Immature natural killer cell (primary cell): Measurements from ENCODE around the gene IL10RB. TPM values are rescaled to one million over a fixed set of nuclear protein-coding genes. Genes with fewer than 3 reads are reported as not detected.
"Not testable (repeated sequence)": the region's sequence is repeated elsewhere in the genome, so short reads cannot be mapped to it uniquely, and the experiment has no call there.

ENCODE experiments used
- DNase-seq, 3 donors: peaks; one replicate each; pipeline ENCODE4 v3.0.0; 2022; ENCODE audit warnings: mixed read lengths in 1 of 3
- H3K27ac Mint-ChIP-seq, 6 donors: one replicate each; pipeline ENCODE4 v1.8.0; 2020; ENCODE audit warnings: mixed read lengths in 6 of 6, mild to moderate bottlenecking in 5 of 6, inconsistent platforms in 4 of 6, moderate library complexity in 3 of 6
- H3K27me3 Mint-ChIP-seq, 3 donors: one replicate each; pipeline ENCODE4 v1.8.0; 2020 to 2021; ENCODE audit warnings: low read depth in 3 of 3, mild to moderate bottlenecking in 3 of 3, mixed read lengths in 3 of 3, moderate library complexity in 3 of 3, inconsistent platforms in 1 of 3
- H3K36me3 Mint-ChIP-seq, 3 donors: one replicate each; pipeline ENCODE4 v1.8.0; 2020; ENCODE audit warnings: mixed read lengths in 3 of 3, inconsistent platforms in 2 of 3, mild to moderate bottlenecking in 2 of 3
- H3K4me1 Mint-ChIP-seq, 2 donors: one replicate each; pipeline ENCODE4 v1.8.0; 2020; ENCODE audit warnings: inconsistent platforms in 2 of 2, mild to moderate bottlenecking in 2 of 2, mixed read lengths in 2 of 2, moderate library complexity in 1 of 2
- H3K4me3 Mint-ChIP-seq, 5 donors: one replicate each; pipeline ENCODE4 v1.8.0; 2020; ENCODE audit warnings: mild to moderate bottlenecking in 5 of 5, mixed read lengths in 5 of 5, inconsistent platforms in 3 of 5, moderate library complexity in 3 of 5
- H3K9me3 Mint-ChIP-seq, 6 donors: one replicate each; pipeline ENCODE4 v1.8.0; 2020; ENCODE audit warnings: mild to moderate bottlenecking in 6 of 6, mixed read lengths in 6 of 6, inconsistent platforms in 4 of 6, moderate library complexity in 3 of 6
- polyA plus RNA-seq, 3 donors: library from polyadenylated mRNA; unstranded; fragments of 300-500 nt; fragmentation: Illumina TruSeq; gene quantifications; one replicate each; pipeline ENCODE4 v1.2.3, GENCODE V29; 2021

IL10RB gene
- polyA plus RNA-seq, 3 donors from 2014 or later: 45.9 to 63.5 (median 46.9) TPM

- H3K27ac Mint-ChIP-seq: peak overlapping the region; percentile 76 to 89 (median 86)
- H3K36me3 Mint-ChIP-seq: peaks cover 0 to 11% (median 6%) of the 10 kb centered on the region in 3 donors
- H3K4me3 Mint-ChIP-seq: peak overlapping the region; percentile 60 to 82 (median 71)
- DNase-seq: peak in 2 of 3 donors; percentile 33 to 42
- no peaks in the 10 kb centered on the region for H3K9me3 Mint-ChIP-seq
- H3K27me3 Mint-ChIP-seq: peaks cover 0 to 5% (median 1%) of the 10 kb centered on the region in 3 donors
- peaks cover 83 to 90% of the 10 kb centered on the region in 2 donors for H3K4me1 Mint-ChIP-seq
These were observed 31.3 kb upstream of the IL10RB start for GRCh38 chr21:33234635-33235520.

- peak overlapping the region in 3 of 5 donors; percentile 2 to 31 (median 18) for H3K4me3 Mint-ChIP-seq
- peaks cover 92 to 100% of the 10 kb centered on the region in 2 donors for H3K4me1 Mint-ChIP-seq
- peak overlapping the region; percentile 91 to 95 (median 93) for H3K27ac Mint-ChIP-seq
- DNase-seq: no peak
- H3K9me3 Mint-ChIP-seq: no peaks in the 10 kb centered on the region
- H3K36me3 Mint-ChIP-seq: peaks cover 0 to 11% (median 6%) of the 10 kb centered on the region in 3 donors
- peaks cover 0 to 5% (median 1%) of the 10 kb centered on the region in 3 donors for H3K27me3 Mint-ChIP-seq
These were observed 30.0 kb upstream of the IL10RB start for GRCh38 chr21:33236013-33236686.

GRCh38 chr21:33236766-33237165 is 29.4 kb upstream of the IL10RB start:
- DNase-seq: no peak
- peaks cover 0 to 5% (median 1%) of the 10 kb centered on the region in 3 donors for H3K27me3 Mint-ChIP-seq
- H3K36me3 Mint-ChIP-seq: peaks cover 0 to 11% (median 6%) of the 10 kb centered on the region in 3 donors
- H3K4me3 Mint-ChIP-seq: peak overlapping the region; percentile 29 to 60 (median 45)
- H3K27ac Mint-ChIP-seq: peak overlapping the region; percentile 91 to 95 (median 93)
- H3K9me3 Mint-ChIP-seq: no peaks in the 10 kb centered on the region
- H3K4me1 Mint-ChIP-seq: peaks cover 95 to 100% of the 10 kb centered on the region in 2 donors

- peaks cover 95 to 99% of the 10 kb centered on the region in 2 donors for H3K4me1 Mint-ChIP-seq
- DNase-seq: no peak
- peak overlapping the region; percentile 55 to 86 (median 74) for H3K4me3 Mint-ChIP-seq
- peaks cover 0 to 13% (median 6%) of the 10 kb centered on the region in 3 donors for H3K36me3 Mint-ChIP-seq
- no peaks in the 10 kb centered on the region for H3K9me3 Mint-ChIP-seq
- H3K27me3 Mint-ChIP-seq: peaks cover 0 to 5% (median 1%) of the 10 kb centered on the region in 3 donors
- H3K27ac Mint-ChIP-seq: peak overlapping the region; percentile 91 to 95 (median 93)
These were observed 28.7 kb upstream of the IL10RB start for GRCh38 chr21:33237486-33237885.

- Mint-ChIP-seq H3K9me3 (no peaks in the 10 kb centered on the region), H3K27me3 (peaks cover 0 to 5% (median 1%) of the 10 kb centered on the region in 3 donors)
- no peak for DNase-seq
These were observed 28.0 kb upstream of the IL10RB start for GRCh38 chr21:33238146-33238545.

GRCh38 chr21:33238565-33239255 is 27.5 kb upstream of the IL10RB start:
- peak overlapping the region; percentile 91 to 95 (median 93) for H3K27ac Mint-ChIP-seq
- H3K4me3 Mint-ChIP-seq: peak overlapping the region; percentile 64 to 86 (median 74)
- no peaks in the 10 kb centered on the region for H3K9me3 Mint-ChIP-seq
- DNase-seq: peak; percentile 51 to 59 (median 53)
- peaks cover 92 to 94% of the 10 kb centered on the region in 2 donors for H3K4me1 Mint-ChIP-seq
- peaks cover 0 to 5% (median 1%) of the 10 kb centered on the region in 3 donors for H3K27me3 Mint-ChIP-seq
- peaks cover 5 to 12% (median 5%) of the 10 kb centered on the region in 3 donors for H3K36me3 Mint-ChIP-seq

More at GRCh38 chr21:33238146-33238545, 28.0 kb upstream of the IL10RB start:
- Mint-ChIP-seq H3K4me3 (peak overlapping the region; percentile 64 to 86 (median 74)), H3K27ac (peak overlapping the region; percentile 91 to 95 (median 93)), H3K36me3 (peaks cover 0 to 9% (median under 1%) of the 10 kb centered on the region in 3 donors), H3K4me1 (peaks cover 92 to 94% of the 10 kb centered on the region in 2 donors)

GRCh38 chr21:33239559-33240127 is 26.5 kb upstream of the IL10RB start:
- not testable (repeated sequence) for DNase-seq, H3K27me3 Mint-ChIP-seq, H3K9me3 Mint-ChIP-seq
- Mint-ChIP-seq H3K36me3 (peaks cover 11 to 21% (median 12%) of the 10 kb centered on the region in 3 donors), H3K4me1 (peaks cover 93 to 94% of the 10 kb centered on the region in 2 donors), H3K27ac (peak overlapping the region; percentile 91 to 95 (median 93)), H3K4me3 (peak overlapping the region; percentile 64 to 86 (median 74))

GRCh38 chr21:33240404-33240803 is 25.8 kb upstream of the IL10RB start:
- peak overlapping the region; percentile 43 to 73 (median 64) for H3K4me3 Mint-ChIP-seq
- H3K36me3 Mint-ChIP-seq: peaks cover 17 to 27% (median 19%) of the 10 kb centered on the region in 3 donors
- H3K27me3 Mint-ChIP-seq: peaks cover 0 to 5% (median 0%) of the 10 kb centered on the region in 3 donors
- H3K27ac Mint-ChIP-seq: peak overlapping the region; percentile 77 to 93 (median 87)
- DNase-seq: no peak
- H3K4me1 Mint-ChIP-seq: peaks cover 93 to 94% of the 10 kb centered on the region in 2 donors
- no peaks in the 10 kb centered on the region for H3K9me3 Mint-ChIP-seq

GRCh38 chr21:33241846-33242245 is 24.3 kb upstream of the IL10RB start:
- DNase-seq: no peak
- Mint-ChIP-seq H3K4me3 (peak overlapping the region; percentile 27 to 72 (median 67)), H3K36me3 (peaks cover 29 to 37% (median 30%) of the 10 kb centered on the region in 3 donors), H3K4me1 (peaks cover 90 to 94% of the 10 kb centered on the region in 2 donors), H3K27me3 (peaks cover 0 to 5% (median 0%) of the 10 kb centered on the region in 3 donors), H3K27ac (peak overlapping the region; percentile 86 to 91 (median 88)), H3K9me3 (no peaks in the 10 kb centered on the region)

GRCh38 chr21:33242846-33243245 is 23.3 kb upstream of the IL10RB start:
- Mint-ChIP-seq H3K4me3 (peak overlapping the region in 2 of 5 donors; percentile 9 to 71), H3K36me3 (peaks cover 36 to 44% (median 38%) of the 10 kb centered on the region in 3 donors), H3K4me1 (peaks cover 89 to 94% of the 10 kb centered on the region in 2 donors), H3K27ac (peak overlapping the region in 4 of 6 donors; percentile 32 to 95 (median 80))
- not testable (repeated sequence) for H3K9me3 Mint-ChIP-seq, H3K27me3 Mint-ChIP-seq, DNase-seq

- H3K36me3 Mint-ChIP-seq: peaks cover 38 to 57% (median 41%) of the 10 kb centered on the region in 3 donors
- H3K4me3 Mint-ChIP-seq: peak overlapping the region; percentile 63 to 83 (median 74)
- H3K27ac Mint-ChIP-seq: peak overlapping the region; percentile 77 to 95 (median 89)
- no peaks in the 10 kb centered on the region for H3K9me3 Mint-ChIP-seq
- peaks cover 84 to 94% of the 10 kb centered on the region in 2 donors for H3K4me1 Mint-ChIP-seq
- peak in 1 of 3 donors; percentile 29 for DNase-seq
- H3K27me3 Mint-ChIP-seq: peaks cover 0 to 2% (median 1%) of the 10 kb centered on the region in 3 donors
These were observed 21.9 kb upstream of the IL10RB start for GRCh38 chr21:33244082-33244778.

- Mint-ChIP-seq H3K27ac (peak overlapping the region; percentile 77 to 95 (median 89)), H3K9me3 (no peaks in the 10 kb centered on the region), H3K4me3 (peak overlapping the region; percentile 63 to 83 (median 74)), H3K36me3 (peaks cover 42 to 61% (median 45%) of the 10 kb centered on the region in 3 donors), H3K27me3 (peaks cover 0 to 2% (median 1%) of the 10 kb centered on the region in 3 donors), H3K4me1 (peaks cover 85 to 94% of the 10 kb centered on the region in 2 donors)
- no peak for DNase-seq
These were observed 21.4 kb upstream of the IL10RB start for GRCh38 chr21:33244779-33245105.
